ENCODE data around the gene SETMAR.

The SETMAR gene

DNA sequence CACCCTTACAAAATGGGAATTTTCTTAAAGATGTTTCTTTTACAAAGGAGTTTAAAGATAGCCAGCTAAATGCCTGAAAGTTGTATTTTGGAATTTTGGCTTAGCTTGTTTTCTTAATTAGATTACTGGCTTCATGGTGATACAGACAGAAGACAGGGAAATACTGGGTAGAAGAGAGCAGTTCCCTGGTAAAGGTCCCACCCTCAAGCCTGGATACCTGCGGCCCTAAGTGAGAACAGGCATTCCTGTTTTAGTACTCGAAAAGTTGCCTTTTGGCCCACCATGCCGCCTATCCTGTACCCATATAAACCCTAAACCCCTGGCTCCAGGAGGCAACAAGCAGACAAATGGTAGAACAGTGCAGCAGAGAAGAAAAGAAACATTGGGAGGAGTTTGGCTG is 29.4 kb downstream of the SETMAR start:
- no peaks in the 10 kb centered on the region for H3K4me1 Mint-ChIP-seq
- no peak overlapping the region for H3K27ac Mint-ChIP-seq
- ATAC-seq (no peak), DNase-seq (no peak)
- H3K9me3 Mint-ChIP-seq, result peaks cover 15 to 23% of the 10 kb centered on the region in 2 donors
- no peaks in the 10 kb centered on the region for H3K27me3 Mint-ChIP-seq
- no peak overlapping the region for H3K4me3 Mint-ChIP-seq

DNA sequence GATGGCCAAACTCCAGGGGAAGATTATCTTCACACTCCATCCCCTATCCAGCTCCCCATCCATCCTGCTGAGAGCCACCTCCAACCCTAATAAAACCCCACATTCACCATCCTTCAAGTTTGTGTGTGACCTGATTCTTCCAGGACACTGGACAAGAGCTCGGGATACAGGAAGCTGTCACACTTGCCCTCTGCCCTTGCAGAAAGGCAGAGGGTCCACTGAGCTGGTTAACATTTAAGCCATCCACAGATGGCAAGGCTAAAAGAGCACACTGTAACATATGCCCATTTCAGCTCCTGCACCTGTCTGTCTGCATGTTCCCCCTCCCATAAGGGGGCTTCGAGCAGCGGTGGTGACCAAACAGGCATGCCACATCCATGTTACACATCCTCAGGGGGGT is 29.8 kb downstream of the SETMAR start:
- ATAC-seq, result no peak
- Mint-ChIP-seq H3K4me3 (no peak overlapping the region), H3K4me1 (no peaks in the 10 kb centered on the region), H3K27ac (no peak overlapping the region), H3K27me3 (no peaks in the 10 kb centered on the region), H3K9me3 (peaks cover 15 to 23% of the 10 kb centered on the region in 2 donors)
- DNase-seq, result no peak

DNA sequence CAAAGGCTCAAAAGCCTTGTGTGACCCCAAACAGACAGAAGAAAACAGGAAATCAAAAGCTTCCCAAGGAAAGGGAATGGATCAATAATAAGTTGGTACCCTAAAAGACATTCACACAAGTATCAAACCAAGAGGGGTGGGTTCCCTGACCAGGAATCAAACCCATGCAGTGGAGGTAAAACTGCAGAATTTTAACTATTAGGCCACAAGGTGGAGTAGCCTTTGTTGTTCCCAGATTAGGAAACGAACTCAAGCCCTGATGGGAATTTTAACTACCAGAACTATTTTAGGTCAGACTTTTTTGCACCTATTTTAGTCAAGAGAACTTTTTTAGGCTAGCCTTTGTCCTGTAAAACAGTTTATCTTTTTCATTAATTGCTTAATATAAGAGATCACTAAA is 31.4 kb downstream of the SETMAR start:
- Mint-ChIP-seq H3K27me3 (no peaks in the 10 kb centered on the region), H3K4me3 (no peak overlapping the region), H3K9me3 (peaks cover 8 to 10% of the 10 kb centered on the region in 2 donors), H3K4me1 (no peaks in the 10 kb centered on the region), H3K27ac (no peak overlapping the region)
- DNase-seq (no peak), ATAC-seq (no peak)

DNA sequence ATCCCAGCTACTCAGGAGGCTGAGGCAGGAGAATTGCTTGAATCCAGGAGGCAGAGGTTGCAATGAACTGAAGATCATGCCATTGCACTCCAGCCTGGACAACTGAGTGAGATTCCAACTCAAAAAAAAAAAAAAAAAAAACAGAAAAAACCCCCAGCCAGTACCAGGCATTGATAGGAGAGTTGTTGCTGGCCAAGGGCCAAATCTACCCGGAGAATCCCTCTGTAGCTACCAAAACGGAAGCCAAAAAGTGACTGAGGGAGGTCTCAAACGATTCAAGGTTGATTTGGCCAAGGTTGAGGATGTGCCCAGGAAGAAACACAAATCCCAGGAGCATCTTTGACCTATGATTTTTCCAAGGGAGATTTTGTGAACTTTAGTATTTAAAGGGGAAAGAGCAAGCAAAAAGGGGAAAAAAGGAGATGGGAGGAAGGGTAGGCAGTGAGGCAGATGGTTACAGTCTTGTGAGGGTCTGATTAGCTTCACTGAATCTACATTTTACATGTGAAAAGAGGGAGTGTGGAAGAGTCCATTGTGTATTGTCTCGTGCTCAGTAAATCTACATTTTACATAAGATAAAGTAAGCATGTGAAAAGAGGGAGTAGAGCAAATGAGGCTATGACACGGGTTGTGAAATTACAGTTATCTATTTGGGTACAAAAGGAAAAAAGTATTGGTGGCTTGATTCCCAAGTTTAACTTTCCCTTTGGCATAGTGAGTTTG is 32.8 kb downstream of the SETMAR start:
- Mint-ChIP-seq H3K4me1 (peaks cover 6% of the 10 kb centered on the region), H3K4me3 (no peak overlapping the region), H3K27ac (no peak overlapping the region), H3K27me3 (no peaks in the 10 kb centered on the region), H3K9me3 (no peaks in the 10 kb centered on the region)
- DNase-seq (no peak), ATAC-seq (no peak)

DNA sequence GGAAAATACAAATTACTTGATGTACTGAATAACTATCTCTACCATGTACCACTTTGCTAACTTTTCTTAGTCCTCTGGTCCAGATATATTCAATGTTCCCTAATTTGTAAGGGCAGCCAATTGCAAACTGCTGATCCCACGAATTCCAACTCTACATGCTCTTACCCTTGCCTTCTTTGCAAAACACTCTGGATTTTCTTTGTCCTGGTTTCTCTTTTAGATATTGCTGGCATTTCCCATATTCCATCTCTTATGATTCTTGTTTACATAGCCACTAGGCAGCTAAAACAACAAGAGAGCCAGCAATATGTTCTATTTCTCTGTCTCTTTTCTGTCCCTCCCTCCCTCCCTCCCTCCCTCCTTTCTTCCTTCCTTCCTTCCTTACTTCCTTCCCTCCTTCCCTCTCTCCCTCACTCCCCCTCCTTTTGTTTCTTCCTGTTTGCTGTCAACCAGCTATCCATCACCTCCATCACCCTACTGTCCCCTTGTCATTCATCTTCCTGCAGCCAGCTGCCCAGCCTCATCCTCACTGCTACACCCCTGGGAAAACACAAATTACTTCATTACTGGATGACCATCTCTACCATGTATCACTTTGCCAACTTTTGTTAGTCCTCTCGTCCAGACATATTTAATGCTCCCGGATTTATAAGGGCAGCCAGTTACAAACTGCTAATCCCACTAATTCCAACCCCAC is 33.8 kb downstream of the SETMAR start:
- no peak for ATAC-seq

DNA sequence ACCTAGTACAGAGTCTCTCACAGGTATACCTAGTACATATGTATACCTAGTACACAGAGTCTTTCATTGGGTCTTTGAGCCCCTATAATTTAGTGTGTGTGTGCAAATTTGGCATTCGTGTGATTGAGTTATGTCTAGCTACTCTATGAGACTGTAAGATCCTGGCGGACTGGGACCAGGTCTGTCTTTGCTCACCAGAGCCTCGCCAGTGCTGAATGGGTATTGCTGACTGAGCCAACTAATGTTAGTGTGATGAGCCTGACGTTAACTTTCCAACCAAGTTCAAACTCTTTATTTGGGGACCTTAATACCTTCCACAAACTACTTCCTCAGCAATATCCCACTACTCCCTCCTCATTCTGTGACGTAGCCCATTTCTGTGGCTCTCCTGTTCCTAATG is 35.6 kb downstream of the SETMAR start:
- H3K4me3 Mint-ChIP-seq, result no peak overlapping the region
- no peaks in the 10 kb centered on the region for H3K9me3 Mint-ChIP-seq
- H3K27me3 Mint-ChIP-seq, result no peaks in the 10 kb centered on the region
- DNase-seq (no peak), ATAC-seq (no peak)
- H3K27ac Mint-ChIP-seq, result no peak overlapping the region
- peaks cover 6% of the 10 kb centered on the region for H3K4me1 Mint-ChIP-seq

More for the DNA sequence above, 33.8 kb downstream of the SETMAR start:
- Mint-ChIP-seq H3K9me3 (no peaks in the 10 kb centered on the region), H3K27ac (no peak overlapping the region), H3K4me3 (no peak overlapping the region), H3K27me3 (no peaks in the 10 kb centered on the region), H3K4me1 (peaks cover 6% of the 10 kb centered on the region)
- DNase-seq, result no peak

DNA sequence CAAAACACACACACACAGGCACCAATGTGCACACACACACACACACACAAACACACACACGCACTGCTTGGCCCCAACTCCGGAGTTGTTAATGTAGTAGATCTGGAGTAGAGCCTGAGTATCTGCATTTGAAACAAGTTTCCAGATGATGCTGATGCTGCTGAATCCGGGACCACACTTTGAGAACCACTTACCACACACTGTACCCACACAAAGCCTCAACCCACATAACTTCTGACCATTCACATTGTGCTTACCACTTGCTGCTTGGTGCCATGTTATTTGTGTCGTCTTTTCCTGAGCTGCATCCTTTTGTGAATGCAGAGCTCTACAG is 36.9 kb downstream of the SETMAR start:
- Mint-ChIP-seq H3K27me3 (no peaks in the 10 kb centered on the region), H3K4me1 (peaks cover 6% of the 10 kb centered on the region), H3K9me3 (no peaks in the 10 kb centered on the region), H3K27ac (no peak overlapping the region), H3K4me3 (no peak overlapping the region)
- DNase-seq (no peak), ATAC-seq (no peak)

DNA sequence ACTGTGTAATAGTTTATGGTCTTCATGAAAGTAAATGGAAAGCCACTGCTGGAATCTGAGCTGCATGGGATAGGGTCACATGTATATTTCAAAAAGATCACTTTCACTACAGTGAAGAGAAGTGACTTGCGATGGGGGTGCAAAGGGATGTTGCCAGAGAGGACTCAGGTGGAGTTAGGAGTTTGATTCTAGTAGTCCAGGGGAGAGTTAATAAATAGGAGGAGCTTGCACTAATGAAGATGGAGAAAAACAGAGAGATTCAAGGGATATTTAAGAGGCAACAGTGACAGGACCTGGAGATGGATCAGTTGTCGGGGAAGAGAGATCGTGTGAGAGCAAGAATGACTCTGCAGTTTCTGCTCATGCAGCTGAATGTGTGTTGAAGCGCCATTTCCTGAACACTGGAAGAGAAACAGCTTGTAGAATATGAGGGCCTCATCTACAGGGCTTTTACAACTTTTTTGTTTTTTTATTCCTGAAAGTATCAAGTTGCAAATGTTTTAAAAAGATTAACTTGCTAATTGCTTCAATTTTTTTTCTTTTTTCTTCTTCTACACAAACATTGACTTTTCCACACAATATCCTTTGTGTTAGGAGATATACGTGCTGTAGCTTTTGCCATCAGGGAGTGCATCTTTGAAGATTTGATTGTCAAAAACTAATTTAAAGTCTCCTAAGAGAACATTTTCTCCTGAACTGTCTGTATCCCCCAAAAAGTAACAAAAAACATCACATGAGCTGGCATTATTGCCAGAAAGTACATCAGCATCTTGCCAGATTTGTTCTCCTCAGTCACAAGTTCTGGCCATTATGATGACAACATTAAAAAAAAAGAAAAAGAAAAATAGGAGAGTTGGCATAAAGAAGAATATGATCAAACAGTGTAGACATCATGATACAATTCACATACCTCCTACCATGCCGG is 37.5 kb downstream of the SETMAR start:
- ATAC-seq (no peak), DNase-seq (no peak)
- Mint-ChIP-seq H3K27me3 (no peaks in the 10 kb centered on the region), H3K9me3 (no peaks in the 10 kb centered on the region), H3K4me1 (peaks cover 6% of the 10 kb centered on the region), H3K4me3 (no peak overlapping the region), H3K27ac (no peak overlapping the region)

DNA sequence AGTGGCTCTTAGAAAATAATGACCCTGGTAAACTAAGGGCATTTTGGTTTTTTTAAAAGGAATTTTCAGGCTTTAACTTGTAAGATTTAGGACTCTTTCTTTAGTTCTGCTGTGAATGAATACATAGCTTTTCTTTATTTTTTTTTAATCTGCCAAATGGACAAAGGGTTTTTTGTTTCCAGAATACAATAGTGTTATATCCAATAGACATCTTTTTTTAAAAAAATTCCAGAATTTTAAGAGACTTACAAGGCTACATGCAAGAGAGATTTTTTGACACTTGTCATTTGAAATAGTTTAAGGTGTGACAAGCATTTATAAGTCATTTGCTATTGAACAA is 38.1 kb downstream of the SETMAR start:
- H3K4me1 Mint-ChIP-seq, result peaks cover 6% of the 10 kb centered on the region
- H3K27me3 Mint-ChIP-seq, result no peaks in the 10 kb centered on the region
- no peaks in the 10 kb centered on the region for H3K9me3 Mint-ChIP-seq

DNA sequence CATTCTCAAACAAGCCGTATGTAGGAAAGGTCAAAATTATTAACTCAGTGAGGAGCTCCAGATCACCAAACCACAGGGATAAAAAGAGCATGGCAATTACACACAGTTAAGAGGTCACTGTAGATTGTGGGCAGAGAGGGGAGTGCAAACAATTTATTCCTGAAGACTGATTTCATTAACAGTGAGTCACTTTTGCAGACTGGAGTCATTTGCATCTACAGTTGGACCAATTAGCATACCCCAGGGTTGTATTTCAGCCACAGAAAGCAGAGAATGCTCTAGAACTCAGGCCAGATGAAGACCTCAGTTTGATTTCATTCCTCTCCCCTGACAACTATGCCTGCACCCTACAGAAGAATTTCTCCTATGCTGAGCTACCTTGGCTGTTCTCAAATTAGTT is 40.1 kb downstream of the SETMAR start:
- DNase-seq (no peak), ATAC-seq (no peak)
- no peak overlapping the region for H3K27ac Mint-ChIP-seq

More for the DNA sequence above, 38.1 kb downstream of the SETMAR start:
- H3K4me3 Mint-ChIP-seq, result no peak overlapping the region
- ATAC-seq, result no peak
- DNase-seq, result no peak
- no peak overlapping the region for H3K27ac Mint-ChIP-seq

DNA sequence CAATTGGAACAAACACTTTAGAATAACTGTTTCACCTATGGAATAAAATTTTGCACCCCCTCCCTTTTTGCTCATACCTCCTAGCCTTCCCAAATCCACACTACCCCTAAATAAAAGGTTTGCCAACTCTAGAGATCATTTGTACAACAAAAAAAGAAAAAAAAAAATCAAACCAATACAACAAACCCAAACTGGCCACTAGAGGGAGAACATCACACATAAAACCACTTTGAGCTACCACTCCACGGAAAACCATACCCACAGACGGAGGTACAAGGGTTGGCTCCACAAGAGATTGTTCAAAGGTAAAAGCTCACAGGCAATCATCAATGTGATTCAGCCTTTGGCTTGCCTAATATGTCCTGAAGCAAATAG is 47.6 kb downstream of the SETMAR start:
- H3K9me3 Mint-ChIP-seq, result no peaks in the 10 kb centered on the region
- H3K4me3 Mint-ChIP-seq, result peak overlapping the region; percentile 53 to 79
- DNase-seq (peak; percentile 43 to 48), ATAC-seq (peak; percentile 75)
- H3K27ac Mint-ChIP-seq, result no peak overlapping the region
- peaks cover 22% of the 10 kb centered on the region for H3K4me1 Mint-ChIP-seq
- H3K27me3 Mint-ChIP-seq, result no peaks in the 10 kb centered on the region

More for the DNA sequence above, 40.1 kb downstream of the SETMAR start:
- H3K4me3 Mint-ChIP-seq, result no peak overlapping the region
- no peaks in the 10 kb centered on the region for H3K9me3 Mint-ChIP-seq
- no peaks in the 10 kb centered on the region for H3K27me3 Mint-ChIP-seq
- H3K4me1 Mint-ChIP-seq, result peaks cover 6% of the 10 kb centered on the region

DNA sequence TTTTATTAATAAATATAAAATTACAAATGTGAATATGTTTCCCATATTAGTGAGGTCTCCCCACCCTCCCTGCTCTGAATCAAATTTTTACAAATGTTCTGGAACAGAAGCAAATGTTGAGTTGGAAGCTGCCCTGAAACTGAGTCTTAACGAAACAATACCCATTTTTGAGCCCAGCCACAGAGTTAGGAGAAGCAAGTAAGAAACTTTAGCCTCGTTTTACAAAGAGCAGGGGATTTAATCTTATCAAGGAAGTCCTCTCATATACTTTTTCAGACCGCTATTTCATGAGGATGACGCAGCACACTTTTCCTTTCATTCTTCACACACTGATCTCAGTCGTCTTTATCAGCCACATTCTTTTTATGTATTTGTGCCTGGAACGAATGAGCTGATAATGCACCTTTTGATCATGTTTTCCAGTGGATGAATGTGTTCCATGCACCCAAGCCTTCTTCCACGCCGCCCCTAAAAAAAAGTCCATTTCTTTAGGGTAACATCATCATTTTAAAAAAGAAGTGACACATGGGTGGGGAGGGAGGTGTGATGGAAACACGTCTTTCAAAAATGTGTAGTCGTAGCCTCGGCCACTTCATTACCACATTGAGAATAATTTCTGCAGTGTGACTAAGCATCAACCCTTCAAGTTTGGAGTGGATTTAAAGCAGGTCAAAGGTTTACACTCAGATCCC is 48.1 kb downstream of the SETMAR start:
- DNase-seq (peak in 1 of 2 donors; percentile 23), ATAC-seq (peak; percentile 87)
- H3K27ac Mint-ChIP-seq, result peak overlapping the region; percentile 10 to 92
- H3K27me3 Mint-ChIP-seq, result no peaks in the 10 kb centered on the region
- no peaks in the 10 kb centered on the region for H3K9me3 Mint-ChIP-seq
- H3K4me1 Mint-ChIP-seq, result peaks cover 22% of the 10 kb centered on the region
- H3K4me3 Mint-ChIP-seq, result peak overlapping the region; percentile 77 to 79

DNA sequence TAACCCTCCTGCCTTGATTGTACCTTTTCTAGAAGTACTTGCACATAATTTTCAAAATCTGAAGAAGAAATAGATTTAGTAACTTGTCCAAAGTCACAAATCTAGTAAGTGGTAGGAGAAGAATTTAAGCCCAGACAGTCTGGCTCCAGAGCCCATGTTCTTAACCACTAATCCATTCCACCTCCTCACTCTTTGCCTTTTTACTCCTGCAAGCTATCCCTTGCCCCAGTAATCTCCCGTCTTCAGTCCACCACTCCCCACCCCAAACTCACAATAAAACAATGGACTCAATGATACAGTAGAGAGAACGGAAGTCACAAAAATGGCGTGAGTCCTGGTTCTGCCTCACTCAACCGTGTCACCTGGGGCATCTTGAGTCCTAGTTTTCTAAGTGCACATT is 48.7 kb downstream of the SETMAR start:
- Mint-ChIP-seq H3K27ac (no peak overlapping the region), H3K27me3 (no peaks in the 10 kb centered on the region), H3K4me3 (peak overlapping the region; percentile 77 to 79), H3K9me3 (no peaks in the 10 kb centered on the region), H3K4me1 (peaks cover 22% of the 10 kb centered on the region)
- ATAC-seq, result no peak
- no peak for DNase-seq

DNA sequence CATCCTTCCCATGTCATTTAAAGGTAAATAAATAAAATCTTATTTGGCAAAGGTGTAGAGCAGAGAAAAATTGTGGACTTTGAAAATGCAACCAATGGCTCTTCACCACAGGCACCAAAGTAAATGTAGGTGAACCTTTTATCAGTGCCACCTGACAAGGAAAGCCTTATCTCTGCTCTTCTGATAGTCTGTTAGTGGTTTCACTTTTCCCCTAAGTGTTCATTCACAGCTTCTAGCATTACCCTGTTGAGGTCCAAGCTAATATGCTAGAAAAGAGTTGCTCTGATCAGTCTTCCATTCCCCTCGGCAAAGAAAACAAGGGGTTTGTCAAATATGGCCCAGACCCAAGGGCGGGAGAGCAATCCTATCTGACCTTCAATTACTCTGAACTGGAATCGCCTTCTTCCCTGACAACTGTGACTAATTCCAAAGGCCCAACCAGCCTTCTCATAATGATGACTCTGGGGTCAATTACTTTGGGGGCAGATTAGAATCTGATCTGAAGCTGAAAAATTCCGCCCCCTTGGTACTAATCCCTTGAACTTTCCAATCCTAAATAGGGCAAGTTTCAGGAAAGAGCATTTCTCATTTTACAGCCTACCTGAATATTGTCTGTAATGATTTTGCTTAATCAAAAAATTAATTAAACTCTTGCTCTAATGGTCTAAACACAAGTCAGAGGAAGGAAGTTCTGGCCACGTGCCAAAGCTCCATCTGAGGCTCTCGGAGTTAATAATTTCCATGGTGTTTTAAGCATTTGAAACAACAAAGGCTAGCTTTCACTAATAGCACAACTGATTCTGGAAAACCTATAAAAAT is 52.4 kb downstream of the SETMAR start:
- H3K4me1 Mint-ChIP-seq, result peaks cover 19% of the 10 kb centered on the region
- ATAC-seq (no peak), DNase-seq (no peak)
- H3K27ac Mint-ChIP-seq, result no peak overlapping the region
- H3K9me3 Mint-ChIP-seq, result no peaks in the 10 kb centered on the region
- H3K4me3 Mint-ChIP-seq, result no peak overlapping the region
- H3K27me3 Mint-ChIP-seq, result no peaks in the 10 kb centered on the region

DNA sequence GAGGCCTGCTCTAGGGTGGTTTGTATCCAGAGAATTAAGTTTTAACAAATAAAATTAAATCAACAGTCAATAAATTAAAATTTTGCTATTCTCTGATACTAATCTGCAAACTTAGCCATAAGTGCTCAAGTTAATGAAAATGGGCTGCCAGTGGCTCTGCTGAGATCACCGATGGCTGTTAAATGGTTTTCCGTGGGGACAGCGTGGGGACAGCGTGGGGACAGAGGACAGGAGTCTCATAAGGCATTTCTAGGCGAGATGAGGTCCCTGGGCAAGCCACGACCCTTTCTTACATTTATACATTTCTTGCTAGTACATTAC is 53.0 kb downstream of the SETMAR start:
- DNase-seq (no peak), ATAC-seq (no peak)
- no peaks in the 10 kb centered on the region for H3K27me3 Mint-ChIP-seq
- H3K27ac Mint-ChIP-seq, result no peak overlapping the region
- no peak overlapping the region for H3K4me3 Mint-ChIP-seq
- H3K4me1 Mint-ChIP-seq, result peaks cover 14% of the 10 kb centered on the region
- no peaks in the 10 kb centered on the region for H3K9me3 Mint-ChIP-seq
